ENCODE results near the gene LHX6. TPM values are rescaled to one million over a fixed set of nuclear protein-coding genes. Genes with fewer than 3 reads are reported as not detected.

The LHX6 gene
- total and polyA plus RNA-seq, 2 of the 13 experiments (the other 11 are each of a cell fraction or from before 2014, with no cell fraction given): 1.1 to 1.3 TPM

DNA sequence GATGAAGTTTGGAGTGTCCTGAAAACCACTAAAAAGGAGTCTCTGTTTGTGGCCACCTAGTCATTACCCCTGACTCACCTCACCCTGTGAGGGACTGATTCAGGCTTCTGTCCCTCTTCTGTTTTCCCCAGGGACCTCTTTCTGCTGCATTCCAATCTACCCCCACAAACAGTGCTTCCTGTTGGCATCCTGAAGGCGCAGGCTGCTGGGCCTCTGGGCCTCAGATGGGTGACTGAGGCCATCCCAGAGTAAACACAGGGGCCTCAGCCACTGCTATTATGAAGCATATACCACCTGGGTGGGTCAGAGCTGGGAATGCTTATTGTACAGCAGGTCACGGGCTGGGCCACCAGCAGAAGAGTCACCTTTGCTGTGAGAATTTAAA, 49.1 kb downstream of the LHX6 start (continued):
- peak in 1 of 2 experiments; percentile 19; a peak in 1 of 4 replicates for TF ChIP-seq NR2F1 (CRISPR knock-in tag; IDR thresholded peaks at IDR 0.05)
- TF ChIP-seq PHF21A (CRISPR knock-in tag; IDR thresholded peaks at IDR 0.05): peak; percentile 42
- TF ChIP-seq, protein P1, sequence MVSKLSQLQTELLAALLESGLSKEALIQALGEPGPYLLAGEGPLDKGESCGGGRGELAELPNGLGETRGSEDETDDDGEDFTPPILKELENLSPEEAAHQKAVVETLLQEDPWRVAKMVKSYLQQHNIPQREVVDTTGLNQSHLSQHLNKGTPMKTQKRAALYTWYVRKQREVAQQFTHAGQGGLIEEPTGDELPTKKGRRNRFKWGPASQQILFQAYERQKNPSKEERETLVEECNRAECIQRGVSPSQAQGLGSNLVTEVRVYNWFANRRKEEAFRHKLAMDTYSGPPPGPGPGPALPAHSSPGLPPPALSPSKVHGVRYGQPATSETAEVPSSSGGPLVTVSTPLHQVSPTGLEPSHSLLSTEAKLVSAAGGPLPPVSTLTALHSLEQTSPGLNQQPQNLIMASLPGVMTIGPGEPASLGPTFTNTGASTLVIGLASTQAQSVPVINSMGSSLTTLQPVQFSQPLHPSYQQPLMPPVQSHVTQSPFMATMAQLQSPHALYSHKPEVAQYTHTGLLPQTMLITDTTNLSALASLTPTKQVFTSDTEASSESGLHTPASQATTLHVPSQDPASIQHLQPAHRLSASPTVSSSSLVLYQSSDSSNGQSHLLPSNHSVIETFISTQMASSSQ (IDR thresholded peaks at IDR 0.05; ENCODE audit: low read depth): no peak
- TF ChIP-seq, protein P1 (CRISPR knock-in tag; IDR thresholded peaks at IDR 0.05; ENCODE audit: borderline replicate concordance): no peak
- TF ChIP-seq ZNF891 (CRISPR knock-in tag; IDR thresholded peaks at IDR 0.05): no peak
- no peak for TF ChIP-seq ZNF782 (CRISPR knock-in tag; IDR thresholded peaks at IDR 0.05; ENCODE audit: borderline replicate concordance)
- TF ChIP-seq ELF1 (CRISPR knock-in tag; IDR thresholded peaks at IDR 0.05): no peak
- no peak for TF ChIP-seq TBP (CRISPR knock-in tag; IDR thresholded peaks at IDR 0.05)
- no peak for TF ChIP-seq HOXD1 (CRISPR knock-in tag; IDR thresholded peaks at IDR 0.05)
- TF ChIP-seq, protein P2, sequence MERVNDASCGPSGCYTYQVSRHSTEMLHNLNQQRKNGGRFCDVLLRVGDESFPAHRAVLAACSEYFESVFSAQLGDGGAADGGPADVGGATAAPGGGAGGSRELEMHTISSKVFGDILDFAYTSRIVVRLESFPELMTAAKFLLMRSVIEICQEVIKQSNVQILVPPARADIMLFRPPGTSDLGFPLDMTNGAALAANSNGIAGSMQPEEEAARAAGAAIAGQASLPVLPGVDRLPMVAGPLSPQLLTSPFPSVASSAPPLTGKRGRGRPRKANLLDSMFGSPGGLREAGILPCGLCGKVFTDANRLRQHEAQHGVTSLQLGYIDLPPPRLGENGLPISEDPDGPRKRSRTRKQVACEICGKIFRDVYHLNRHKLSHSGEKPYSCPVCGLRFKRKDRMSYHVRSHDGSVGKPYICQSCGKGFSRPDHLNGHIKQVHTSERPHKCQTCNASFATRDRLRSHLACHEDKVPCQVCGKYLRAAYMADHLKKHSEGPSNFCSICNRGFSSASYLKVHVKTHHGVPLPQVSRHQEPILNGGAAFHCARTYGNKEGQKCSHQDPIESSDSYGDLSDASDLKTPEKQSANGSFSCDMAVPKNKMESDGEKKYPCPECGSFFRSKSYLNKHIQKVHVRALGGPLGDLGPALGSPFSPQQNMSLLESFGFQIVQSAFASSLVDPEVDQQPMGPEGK (CRISPR knock-in tag; IDR thresholded peaks at IDR 0.05): peak; percentile 38; the same call in 1 of the 2 replicates
- no peak for TF ChIP-seq HMG20A (CRISPR knock-in tag; IDR thresholded peaks at IDR 0.05; ENCODE audit: borderline replicate concordance)
- no peak for TF ChIP-seq SP4 (CRISPR knock-in tag; IDR thresholded peaks at IDR 0.05)
- 0 out of 2 replicates have a peak, but pooled peaks have one; percentile 16 for TF ChIP-seq TBX2 (CRISPR knock-in tag; IDR thresholded peaks at IDR 0.05; ENCODE audit: borderline replicate concordance)
- TF ChIP-seq ZNF678 (CRISPR knock-in tag; IDR thresholded peaks at IDR 0.05): no peak
- no peak for TF ChIP-seq NBN (conservative IDR thresholded peaks at IDR 0.05)
- no peak for TF ChIP-seq ZNF776 (CRISPR knock-in tag; IDR thresholded peaks at IDR 0.05)
- TF ChIP-seq ZNF749 (CRISPR knock-in tag; IDR thresholded peaks at IDR 0.05; ENCODE audit: borderline replicate concordance): no peak
- no peak for TF ChIP-seq ZNF235 (CRISPR knock-in tag; IDR thresholded peaks at IDR 0.05; ENCODE audit: borderline replicate concordance)
- TF ChIP-seq, protein P3, sequence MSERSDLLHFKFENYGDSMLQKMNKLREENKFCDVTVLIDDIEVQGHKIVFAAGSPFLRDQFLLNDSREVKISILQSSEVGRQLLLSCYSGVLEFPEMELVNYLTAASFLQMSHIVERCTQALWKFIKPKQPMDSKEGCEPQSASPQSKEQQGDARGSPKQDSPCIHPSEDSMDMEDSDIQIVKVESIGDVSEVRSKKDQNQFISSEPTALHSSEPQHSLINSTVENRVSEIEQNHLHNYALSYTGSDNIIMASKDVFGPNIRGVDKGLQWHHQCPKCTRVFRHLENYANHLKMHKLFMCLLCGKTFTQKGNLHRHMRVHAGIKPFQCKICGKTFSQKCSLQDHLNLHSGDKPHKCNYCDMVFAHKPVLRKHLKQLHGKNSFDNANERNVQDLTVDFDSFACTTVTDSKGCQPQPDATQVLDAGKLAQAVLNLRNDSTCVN (CRISPR knock-in tag; IDR thresholded peaks at IDR 0.05; ENCODE audit: borderline replicate concordance): no peak
- TF ChIP-seq ZNF562 (CRISPR knock-in tag; IDR thresholded peaks at IDR 0.05; ENCODE audit: borderline replicate concordance): no peak
- TF ChIP-seq NFKB2 (CRISPR knock-in tag; IDR thresholded peaks at IDR 0.05; ENCODE audit: borderline replicate concordance): no peak
- TF ChIP-seq RBM22 (optimal IDR thresholded peaks at IDR 0.05; ENCODE audit: low read length): no peak
- no peak for TF ChIP-seq ASH2L (IDR thresholded peaks at IDR 0.05; ENCODE audit: insufficient read length, low read depth, low read length)
- no peak for TF ChIP-seq MAFG (CRISPR knock-in tag; IDR thresholded peaks at IDR 0.05)

Data from HepG2 (cell line).